Suppressor macrophage treated with lipopolysaccharide for 1 hour (primary cell): Measurements from ENCODE around the gene NTNG2.
"Not testable (repeated sequence)": the region's sequence is repeated elsewhere in the genome, so short reads cannot be mapped to it uniquely, and the experiment has no call there.

ENCODE experiments used
- DNase-seq, 3 donors: peaks; one replicate each; pipeline ENCODE4 v3.0.0-alpha.2; 2020 to 2022

Gene NTNG2, protein sequence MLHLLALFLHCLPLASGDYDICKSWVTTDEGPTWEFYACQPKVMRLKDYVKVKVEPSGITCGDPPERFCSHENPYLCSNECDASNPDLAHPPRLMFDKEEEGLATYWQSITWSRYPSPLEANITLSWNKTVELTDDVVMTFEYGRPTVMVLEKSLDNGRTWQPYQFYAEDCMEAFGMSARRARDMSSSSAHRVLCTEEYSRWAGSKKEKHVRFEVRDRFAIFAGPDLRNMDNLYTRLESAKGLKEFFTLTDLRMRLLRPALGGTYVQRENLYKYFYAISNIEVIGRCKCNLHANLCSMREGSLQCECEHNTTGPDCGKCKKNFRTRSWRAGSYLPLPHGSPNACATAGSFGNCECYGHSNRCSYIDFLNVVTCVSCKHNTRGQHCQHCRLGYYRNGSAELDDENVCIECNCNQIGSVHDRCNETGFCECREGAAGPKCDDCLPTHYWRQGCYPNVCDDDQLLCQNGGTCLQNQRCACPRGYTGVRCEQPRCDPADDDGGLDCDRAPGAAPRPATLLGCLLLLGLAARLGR

DNA sequence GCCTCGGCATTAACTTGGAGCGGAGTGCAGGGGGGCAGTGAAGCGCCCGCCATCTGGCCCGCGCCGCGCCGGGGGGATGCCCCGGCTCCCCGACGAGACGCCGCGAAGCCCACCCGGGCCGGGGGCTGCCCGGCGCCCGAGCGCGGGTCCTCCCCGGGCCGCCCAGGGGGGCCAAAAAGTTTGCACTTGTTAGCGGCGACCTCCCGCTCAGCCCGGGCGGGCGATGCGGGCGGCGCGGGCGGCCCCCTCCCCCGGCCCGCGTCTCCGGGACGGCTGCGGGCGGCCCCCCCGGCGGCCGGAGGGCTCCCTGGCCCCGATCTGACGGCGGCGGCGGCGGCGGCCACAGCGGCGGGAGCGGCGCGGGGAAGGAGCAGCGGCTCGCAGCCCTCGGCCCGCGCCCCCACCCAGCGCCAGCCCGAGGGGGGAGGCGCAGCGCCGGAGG lies at the start of gene NTNG2:
Gene NTNG2, plus strand, starts transcription at position 316 of the 442 bp plus-strand sequence. CDS start 4,774 bp downstream, outside the sequence.
- DNase-seq, result no peak

DNA sequence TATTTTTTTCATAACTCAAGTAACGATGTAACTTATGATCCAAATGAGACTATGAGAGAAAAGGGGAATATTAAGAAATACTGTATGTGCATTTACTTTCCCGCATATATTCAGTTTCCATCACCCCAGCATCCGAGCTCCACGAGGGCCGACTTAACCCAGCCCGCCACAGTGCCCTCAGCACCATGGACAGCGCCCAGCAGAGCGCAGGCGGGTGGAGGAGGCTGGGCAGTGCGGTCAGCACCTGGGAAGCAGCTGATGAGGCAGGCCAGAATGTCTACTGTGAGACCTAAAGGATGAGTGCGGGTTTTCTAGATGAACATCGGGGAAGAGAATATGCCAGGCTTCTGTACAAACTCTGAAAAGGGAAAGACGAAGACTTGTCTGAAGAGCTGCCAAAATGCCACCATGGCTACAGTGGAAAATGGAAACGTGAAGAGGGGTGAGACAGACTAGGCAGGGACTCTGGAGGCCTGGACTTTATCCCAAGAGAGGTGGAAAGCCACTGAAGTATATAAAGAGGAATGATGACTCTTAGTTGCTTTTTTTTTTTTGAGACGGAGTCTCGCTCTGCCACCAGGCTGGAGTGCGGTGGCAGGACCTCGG lies 47.7 kb upstream of the NTNG2 start:
- DNase-seq, result peak; percentile 26 to 78 (median 59)

DNA sequence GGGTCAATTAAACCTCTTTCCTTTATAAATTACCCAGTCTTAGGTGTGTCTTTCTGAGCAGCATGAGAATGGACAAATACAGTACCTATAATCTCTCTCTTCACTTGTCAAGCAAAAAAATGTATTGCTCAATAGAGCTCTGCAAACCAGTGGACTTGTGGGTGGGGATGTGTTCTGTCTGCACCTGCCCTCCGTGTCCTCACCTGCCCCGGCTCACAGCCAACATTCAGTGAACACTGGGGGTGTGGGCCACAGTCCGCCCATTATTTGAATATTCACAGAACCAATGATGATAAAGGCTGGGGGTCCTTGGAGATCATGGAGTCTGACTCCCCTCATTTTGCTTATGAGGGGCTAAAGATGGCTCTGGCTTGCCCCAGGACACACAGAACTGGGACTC lies 45.3 kb upstream of the NTNG2 start:
- DNase-seq, result no peak

DNA sequence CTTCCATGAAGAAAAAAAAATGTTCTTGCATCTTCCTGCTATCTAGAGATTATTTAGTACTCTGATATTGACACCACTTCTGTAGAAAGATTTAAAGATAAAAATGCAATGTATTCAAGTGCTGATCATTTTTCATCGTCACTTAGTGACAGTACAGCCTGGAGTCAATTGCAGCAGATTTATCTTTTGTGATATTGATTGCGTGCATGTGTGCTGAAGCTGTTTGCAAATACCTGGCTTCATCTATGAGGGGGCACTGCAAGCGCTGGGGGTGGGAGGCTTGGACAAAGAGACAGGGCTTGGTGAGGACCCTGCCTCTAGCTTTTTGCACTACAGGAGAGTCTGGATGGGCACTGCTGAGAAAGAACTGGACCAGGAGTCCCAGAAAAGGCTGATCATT lies 44.2 kb upstream of the NTNG2 start:
- DNase-seq, result no peak

DNA sequence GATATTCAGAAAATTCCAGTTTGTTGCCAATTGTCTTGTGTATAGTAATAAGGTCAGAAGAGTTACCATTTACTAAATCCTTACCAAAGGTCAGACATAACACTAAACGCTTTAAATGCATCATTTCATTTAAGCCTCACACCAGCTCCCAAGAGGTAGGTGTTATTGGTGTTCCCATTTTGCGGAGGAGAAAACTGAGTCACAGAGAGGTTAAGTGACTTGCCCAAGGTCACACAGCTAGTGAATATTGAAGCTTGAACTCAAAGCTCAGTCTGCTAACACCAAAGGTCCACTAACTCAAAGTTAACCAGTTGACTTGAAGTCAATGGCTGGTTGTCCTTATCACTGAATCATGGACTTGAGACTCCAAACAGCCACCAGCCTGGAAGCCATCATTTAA lies 40.8 kb upstream of the NTNG2 start:
- DNase-seq, result no peak

DNA sequence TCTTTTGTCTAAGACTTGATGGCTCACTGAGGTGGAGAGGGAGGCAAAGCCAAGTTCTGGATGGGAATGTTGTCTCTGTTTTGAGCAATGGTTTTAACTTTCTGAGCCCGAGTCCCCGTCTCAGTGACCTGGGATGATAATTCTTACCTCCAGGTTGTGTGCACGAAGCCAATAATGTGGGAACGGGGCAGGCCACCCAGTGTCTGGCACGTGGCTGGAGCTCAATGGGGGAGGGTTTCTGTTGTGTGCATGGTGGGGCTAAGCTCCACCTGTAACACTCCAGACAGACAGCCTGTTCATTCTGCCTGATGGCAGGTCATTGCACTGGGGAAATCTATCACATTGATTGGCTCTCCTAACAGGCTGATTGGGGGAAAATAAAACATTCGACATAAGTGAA lies 37.1 kb upstream of the NTNG2 start:
- no peak for DNase-seq

DNA sequence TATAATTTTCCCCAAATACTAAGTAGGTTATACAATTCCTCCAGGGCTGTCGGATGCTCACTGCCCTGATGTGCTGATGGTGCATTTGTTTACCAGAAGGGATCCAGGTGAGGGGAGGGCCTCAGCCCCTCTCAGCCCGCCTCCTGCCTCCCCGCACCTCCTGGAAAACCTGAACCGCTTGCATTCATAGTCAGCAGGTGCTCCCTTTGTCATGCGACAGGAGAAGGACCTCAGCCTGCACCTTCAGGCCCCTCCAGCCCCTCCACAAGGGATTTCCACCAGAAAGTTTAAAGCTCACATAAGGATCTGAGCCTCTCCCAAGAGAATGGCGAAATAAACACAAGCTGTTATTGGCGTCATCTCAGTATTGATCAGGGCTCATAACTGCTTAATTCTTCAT lies 36.5 kb upstream of the NTNG2 start:
- no peak for DNase-seq

DNA sequence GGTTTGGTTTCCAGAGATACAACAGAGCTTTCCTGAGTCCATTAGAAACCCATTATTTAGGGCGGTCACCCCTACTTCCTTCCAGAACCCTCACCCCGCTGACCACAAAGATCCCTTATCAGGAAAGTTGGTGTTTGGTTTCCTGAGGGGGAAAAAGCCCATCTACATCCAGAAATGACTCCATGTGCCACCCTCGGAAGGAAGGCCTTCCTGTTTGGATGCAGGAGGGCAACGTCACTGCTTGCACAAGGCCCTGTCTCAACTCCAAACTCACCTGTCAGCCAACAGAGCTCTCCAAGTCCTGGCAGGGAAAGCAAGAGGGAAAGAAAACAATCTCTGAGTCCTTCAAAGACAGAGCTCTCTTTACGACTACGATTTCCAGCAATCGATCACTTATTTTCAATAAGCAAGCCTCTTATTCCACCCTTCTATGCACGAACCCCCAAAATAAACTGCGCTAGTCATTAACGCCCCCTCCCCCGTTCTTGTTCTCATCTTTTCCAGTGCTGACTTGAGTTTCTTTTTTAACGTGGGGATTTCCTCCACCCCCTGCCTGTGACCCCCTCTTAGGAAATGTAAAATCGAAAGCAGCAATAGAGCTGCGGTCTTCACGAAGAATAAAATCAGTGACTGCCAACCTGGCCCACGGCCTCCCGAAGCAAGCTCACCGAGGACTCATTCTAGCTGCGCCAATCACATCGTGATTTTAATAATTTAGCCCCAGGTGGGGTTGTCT lies 35.7 kb upstream of the NTNG2 start:
- DNase-seq, result no peak

DNA sequence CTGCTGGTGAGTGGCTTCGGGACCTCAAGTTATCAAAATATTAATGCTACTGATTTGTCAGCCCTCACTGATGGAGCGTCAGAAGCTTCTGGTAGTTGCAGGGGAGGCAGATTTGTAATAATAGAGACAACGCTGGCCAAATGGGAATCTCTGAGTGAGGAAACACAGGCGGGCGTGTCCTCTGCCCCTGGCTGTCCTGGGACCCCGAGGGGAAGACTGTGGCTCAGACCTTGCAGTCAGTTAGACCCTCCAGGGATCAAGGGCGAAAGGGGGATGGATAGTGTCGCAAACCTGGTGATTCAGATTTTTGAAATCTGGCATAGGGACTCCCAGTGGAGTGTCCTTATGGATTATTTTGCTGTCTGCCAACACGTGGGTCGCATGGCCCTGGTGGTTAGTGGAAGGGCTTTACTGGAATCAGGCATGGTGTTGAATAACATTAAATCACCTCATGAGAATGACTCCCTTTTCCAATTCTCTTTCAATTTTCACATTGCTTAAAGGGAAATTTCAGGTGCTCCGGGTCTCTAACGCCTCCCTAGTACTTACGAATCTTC lies 35.1 kb upstream of the NTNG2 start:
- no peak for DNase-seq

DNA sequence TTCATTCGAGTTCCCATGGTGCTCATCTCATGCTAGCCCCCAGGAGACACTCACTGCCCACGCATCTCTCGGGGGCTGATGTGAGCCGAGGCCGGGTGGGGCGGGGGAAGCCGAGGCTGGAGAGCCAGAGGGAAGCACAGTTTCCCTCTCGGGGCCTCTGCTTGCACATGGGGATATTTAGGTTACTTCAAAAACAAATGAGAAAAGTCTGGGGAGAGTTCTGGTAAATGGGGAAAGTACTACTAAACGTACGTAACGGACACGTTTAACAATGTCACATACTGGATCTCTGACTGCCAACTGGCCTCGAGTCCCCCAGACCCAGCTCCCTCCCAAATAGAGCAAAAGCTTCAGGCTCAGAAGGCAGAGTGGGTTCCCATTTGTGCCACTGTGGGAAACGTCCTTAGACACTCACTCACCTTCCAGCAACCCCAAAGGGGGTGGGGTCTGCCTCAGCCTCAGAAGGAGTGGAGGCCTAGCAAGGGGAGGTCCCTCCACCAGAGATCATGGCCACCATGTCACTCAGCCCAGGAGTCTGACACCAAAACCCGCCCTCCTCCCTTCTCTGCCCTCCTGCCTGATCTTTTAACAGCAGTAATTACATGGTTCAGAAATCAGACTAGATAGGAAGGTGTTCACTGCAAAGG lies 33.8 kb upstream of the NTNG2 start:
- DNase-seq, result no peak

DNA sequence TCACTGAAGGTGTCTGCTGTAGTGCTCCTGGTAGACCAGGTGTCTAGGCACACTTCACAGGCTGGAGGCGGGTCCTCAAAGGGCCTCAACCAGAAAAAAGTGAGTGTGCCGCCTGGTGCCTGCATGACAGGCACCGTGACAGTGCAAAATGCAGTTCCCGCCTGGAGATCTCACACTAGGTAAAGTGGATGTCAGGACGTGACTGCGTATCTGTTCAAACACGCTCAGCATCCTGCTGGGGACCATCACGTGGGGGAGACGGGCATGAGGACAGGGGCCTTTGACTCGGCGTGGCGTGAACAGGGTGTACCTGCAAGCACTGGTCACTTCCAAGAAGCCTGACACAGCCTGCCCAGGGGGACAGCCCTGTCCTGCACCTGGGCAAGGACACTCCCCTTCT lies 32.3 kb upstream of the NTNG2 start:
- DNase-seq, result no peak

DNA sequence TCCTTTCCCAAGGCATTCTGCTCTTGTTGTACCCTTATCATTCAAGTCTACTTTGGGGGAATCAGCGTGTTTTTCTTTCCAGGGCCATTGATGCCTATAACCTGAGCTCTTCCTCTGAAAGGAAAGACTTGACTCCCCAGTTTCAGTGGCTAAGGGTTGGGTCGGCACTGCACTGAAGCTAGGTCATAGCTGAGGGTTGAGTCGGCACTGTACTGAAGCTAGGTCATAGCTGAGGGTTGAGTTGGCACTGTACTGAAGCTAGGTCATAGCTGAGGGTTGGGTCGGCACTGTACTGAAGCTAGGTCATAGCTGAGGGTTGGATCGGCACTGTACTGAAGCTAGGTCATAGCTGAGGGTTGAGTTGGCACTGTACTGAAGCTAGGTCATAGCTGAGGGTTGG lies 27.8 kb upstream of the NTNG2 start:
- not testable (repeated sequence) for DNase-seq

DNA sequence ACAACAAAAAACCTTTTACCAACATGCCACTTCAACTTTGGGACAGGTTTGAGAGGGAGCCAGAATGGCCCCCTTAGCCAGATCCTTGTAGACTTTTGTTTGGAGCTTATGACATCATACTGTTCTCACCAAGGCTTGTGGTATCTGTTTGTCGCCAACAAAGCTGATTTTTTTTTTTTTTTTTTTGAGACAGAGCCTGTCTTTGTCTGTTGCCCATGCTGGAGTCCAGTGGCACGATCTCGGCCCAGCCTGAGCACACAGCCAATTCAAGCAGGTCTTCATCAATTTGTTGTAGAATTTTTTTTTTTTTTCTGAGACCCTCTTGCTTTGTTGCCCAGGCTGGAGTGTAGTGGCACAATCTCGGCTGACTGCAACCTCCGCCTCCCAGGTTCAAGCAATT lies 26.4 kb upstream of the NTNG2 start:
- DNase-seq, result no peak

DNA sequence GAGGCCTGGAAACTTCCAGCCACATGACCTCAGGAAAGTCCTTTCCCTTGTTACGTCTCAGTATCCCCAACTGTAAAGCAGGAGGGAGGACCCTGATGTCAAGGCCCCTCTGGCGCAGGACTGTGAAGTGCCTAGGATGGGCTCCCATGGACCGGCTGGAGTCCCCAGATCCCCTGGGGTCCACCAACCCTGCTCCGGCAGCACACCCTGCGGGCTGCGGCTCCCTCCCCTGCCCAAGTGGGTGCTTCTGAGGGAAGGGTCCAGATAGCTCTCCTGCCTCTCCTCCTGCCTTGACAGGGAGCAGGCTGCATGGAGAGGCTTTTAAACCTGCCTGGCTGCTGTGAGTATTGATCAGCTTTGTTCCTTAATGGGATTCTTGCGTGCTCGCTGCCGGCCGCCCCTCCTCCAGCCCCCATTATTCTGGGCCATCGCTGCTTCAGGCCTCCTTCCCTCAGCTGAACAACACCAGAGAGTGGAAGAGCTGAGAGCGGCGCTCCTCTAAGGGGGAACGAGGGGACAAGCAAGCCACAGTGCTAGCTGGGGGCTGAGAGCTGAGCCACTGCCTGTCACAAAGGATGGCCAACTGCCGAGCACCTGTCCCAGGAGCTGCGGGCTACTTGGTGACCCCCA lies 25.6 kb upstream of the NTNG2 start:
- no peak for DNase-seq

DNA sequence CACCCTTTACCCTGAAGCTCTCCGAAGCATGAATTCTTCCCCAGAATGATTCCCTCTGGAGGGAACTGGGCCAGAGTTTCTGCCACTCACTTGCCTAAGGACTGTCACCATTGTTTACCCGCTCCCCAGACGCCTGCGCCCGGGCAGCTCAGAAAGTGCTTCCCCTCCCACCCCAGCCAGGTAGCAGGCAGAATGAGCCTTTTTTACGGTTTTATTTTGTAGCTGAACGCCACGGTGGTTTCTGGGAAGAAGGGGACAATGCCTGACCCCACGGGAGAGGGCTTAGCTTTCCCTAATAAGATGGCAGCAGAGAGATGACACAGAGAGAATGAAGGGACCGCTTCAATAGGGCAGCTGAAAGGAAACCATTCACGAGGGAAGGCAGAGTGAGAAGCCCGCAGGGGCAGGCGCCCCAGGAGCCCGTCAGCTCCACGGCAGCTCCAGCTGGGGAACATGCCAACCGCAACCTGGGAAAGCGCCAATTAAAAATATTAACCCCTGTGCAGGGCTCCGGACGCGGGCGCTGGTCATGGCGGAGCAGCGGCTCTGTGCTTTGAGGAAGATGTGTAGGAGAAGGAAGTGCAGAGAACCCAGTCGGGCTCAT lies 20.4 kb upstream of the NTNG2 start:
- DNase-seq, result peak in 1 of 3 donors; percentile 10

DNA sequence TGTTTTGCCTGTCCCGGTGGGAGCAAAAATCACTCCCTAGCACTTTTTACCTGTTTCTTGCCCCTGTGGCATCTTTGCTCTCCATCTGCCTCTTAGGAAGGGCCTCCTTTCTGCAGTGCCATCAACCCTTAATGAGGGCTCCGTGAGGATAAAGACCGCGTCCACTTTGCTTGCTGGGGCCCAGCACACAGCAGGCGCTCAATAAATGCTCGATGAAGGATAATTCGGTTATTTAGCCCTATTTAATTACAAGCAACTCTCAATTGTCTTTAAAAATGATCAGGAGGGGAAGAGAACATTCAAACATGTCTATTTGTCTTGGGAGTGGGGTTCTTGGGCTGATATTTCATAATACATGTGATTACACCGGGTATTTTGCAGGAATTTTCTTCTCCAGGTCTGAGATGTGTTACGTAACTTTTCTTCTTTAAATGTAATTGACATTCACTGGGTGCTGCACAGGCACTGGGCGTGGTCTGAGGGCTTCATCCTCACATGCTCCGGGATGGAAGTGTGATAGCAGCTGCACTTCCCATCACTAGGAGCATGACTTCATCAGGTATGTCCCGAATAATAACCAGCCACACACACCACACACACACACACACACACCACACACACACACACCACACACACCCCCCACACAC lies 19.8 kb upstream of the NTNG2 start:
- no peak for DNase-seq

DNA sequence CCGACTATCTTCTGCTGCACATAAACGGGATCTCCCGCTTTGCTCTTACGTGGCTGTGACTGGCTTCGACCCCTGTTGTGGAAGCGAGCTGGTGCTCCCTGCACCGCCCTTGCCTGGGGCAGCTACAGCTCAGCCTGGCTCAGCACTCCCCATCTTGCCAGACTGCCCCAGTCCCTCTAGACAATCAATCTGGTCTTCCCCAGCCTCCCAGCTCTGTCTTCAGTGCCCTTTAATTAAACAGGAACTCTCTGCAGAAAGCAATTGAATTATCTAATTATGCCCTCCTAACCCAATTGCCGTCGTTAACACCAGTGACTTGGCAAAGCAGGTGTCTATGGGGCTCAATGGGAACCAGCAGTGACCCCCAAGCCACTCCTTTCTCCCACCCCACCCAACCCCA lies 18.9 kb upstream of the NTNG2 start:
- DNase-seq, result no peak

DNA sequence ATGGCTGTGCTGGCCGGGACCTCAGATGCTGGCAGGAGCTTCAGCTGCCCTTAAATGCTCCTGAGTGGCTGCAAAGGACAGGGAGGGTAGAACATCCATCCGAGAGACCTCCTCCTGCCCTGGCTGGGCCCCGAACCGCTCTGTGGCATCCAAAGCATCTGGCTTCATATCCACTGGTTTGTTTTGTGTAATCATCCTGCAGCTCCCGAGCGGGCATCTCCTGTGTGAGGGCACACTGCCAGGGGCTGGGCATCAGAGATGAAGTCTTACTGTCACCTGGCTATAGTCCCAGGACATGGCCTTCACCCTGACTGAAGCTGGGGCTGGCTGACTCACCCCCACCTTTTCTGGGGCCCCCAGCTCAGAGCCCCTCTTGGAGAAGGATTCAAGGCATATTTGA lies 18.5 kb upstream of the NTNG2 start:
- no peak for DNase-seq

DNA sequence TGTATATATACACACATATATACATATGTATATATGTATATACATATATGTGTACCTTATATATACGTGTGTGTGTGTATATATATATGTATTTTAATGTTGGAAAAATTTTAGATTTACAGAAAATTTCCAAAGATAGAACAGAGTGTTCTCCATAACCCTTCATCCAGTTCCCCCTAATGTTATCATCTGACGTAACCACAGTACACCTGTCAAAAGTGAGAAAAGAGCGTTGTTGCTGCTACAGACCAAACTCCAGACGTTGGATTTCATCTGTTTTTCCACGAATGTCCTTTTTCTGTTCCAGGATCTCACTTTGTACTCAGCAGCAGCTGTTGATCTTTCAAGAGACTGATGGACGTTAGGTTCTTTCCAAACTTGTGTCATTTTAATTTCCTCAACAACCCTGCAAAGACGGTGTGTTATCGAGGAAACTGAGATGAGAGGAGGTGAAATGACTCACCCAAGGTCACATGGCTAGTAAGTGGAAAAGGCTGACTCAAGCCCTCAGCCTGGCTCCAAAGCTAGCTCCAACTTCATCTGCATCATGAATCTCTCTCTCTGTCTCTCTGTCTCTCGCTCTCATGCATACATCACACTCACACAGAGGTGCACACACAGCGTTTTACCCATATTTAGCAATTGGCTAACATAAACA lies 17.0 kb upstream of the NTNG2 start:
- peak; percentile 59 to 69 (median 63) for DNase-seq

DNA sequence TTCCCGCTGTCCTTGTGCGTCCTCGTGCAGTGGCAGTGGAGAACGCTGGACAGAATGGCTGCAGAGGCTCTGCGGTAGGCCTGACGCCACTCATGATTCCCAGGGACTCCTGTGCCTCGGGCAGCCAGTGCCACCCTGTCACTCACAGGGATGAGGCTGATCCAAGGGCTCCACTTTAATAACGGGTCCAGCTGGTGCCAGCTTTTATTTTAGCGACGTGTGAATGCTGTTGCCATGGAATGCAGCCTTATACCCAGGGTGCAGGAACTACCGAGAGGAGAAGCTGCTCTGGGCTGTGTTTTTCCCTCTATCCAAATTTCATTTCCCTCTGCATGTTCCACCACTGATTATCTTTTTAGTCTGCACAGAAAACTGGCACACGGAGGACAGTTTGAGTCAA lies 15.8 kb upstream of the NTNG2 start:
- no peak for DNase-seq

DNA sequence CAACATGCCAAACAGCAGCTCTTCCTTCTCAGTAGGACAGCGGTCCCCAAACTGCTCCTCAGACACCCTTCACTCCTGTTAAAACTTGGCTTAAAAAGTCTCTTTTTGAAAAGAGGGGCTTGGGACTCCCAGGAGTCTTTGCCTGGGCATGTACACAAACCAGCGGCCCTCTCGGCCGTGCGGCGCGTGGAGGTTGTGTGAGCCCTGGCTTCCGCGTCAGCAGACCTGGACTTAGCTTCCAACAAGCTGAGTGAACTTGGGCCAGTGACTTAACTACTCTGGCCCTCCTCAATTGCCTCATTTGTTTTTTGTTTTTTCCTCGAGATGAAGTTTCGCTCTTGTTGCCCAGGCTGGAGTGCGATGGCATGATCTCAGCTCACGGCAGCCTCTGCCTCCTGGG lies 15.3 kb upstream of the NTNG2 start:
- DNase-seq, result no peak
